Stimulated activated CD4-positive, alpha-beta T cell treated with anti-CD3 and anti-CD28 coated beads, Interleukin-15, amount 100 ng/mL, for 24 hours (primary cell): ENCODE measurements around the gene MSL3B.

Experiments used
- DNase-seq: peaks from one replicate; pipeline ENCODE4 v3.0.0-alpha.2; 2020

Gene MSL3B

GRCh38 chr2:233832414-233832813, 35.8 kb downstream of the MSL3B start:
- DNase-seq: no peak

- DNase-seq: no peak
Measured at GRCh38 chr2:233831861-233832260, 36.3 kb downstream of the MSL3B start.

- DNase-seq: no peak
Measured at GRCh38 chr2:233831011-233831721, 37.0 kb downstream of the MSL3B start.

- no peak for DNase-seq
Measured at GRCh38 chr2:233830111-233830802, 37.9 kb downstream of the MSL3B start.

GRCh38 chr2:233829193-233830110, 38.7 kb downstream of the MSL3B start:
- no peak for DNase-seq

- DNase-seq: no peak
Measured at GRCh38 chr2:233828546-233829192, 39.5 kb downstream of the MSL3B start.

GRCh38 chr2:233824373-233824772, 43.8 kb downstream of the MSL3B start:
- DNase-seq: no peak

GRCh38 chr2:233823731-233824121, 44.5 kb downstream of the MSL3B start:
- no peak for DNase-seq

GRCh38 chr2:233822781-233823730, 45.1 kb downstream of the MSL3B start:
- DNase-seq: no peak

- no peak for DNase-seq
Measured at GRCh38 chr2:233822101-233822771, 46.0 kb downstream of the MSL3B start.

- no peak for DNase-seq
Measured at GRCh38 chr2:233821709-233822100, 46.5 kb downstream of the MSL3B start.

- no peak for DNase-seq
Measured at GRCh38 chr2:233821196-233821595, 47.0 kb downstream of the MSL3B start.

GRCh38 chr2:233820774-233821105, 47.4 kb downstream of the MSL3B start:
- no peak for DNase-seq

- DNase-seq: no peak
Measured at GRCh38 chr2:233819884-233820773, 48.1 kb downstream of the MSL3B start.

GRCh38 chr2:233818639-233819621, 49.3 kb downstream of the MSL3B start:
- no peak for DNase-seq

- DNase-seq: no peak
Measured at GRCh38 chr2:233817995-233818638, 50.1 kb downstream of the MSL3B start.

- DNase-seq: no peak
Measured at GRCh38 chr2:233817361-233817911, 50.8 kb downstream of the MSL3B start.

- DNase-seq: no peak
Measured at GRCh38 chr2:233816771-233817170, 51.4 kb downstream of the MSL3B start.
